ENCODE results near the gene AZIN2.

Gene AZIN2

GRCh38 chr1:33151116-33151515 is 70.2 kb downstream of the AZIN2 start:
- TF ChIP-seq CTCF (IDR thresholded peaks at IDR 0.05; ENCODE audit: borderline replicate concordance, extremely low read depth, low read length, poor library complexity, severe bottlenecking) (no peak), EZH2 (IDR thresholded peaks at IDR 0.05; ENCODE audit: borderline replicate concordance, low read depth, low read length, severe bottlenecking) (no peak)
- Histone ChIP-seq H4K20me1 (ENCODE audit: insufficient read depth, low read length) (no peaks in the 10 kb centered on the region; the same call in 1 of the 2 replicates), H3K4me2 (ENCODE audit: insufficient read depth, low read length) (no peak overlapping the region), H3K9ac (ENCODE audit: low read depth, low read length) (no peak overlapping the region), H3K4me1 (ENCODE audit: insufficient read depth, low read length) (peaks cover 19% of the 10 kb centered on the region), H3K27ac (ENCODE audit: low read length) (no peak overlapping the region), H3K27me3 (ENCODE audit: insufficient read depth, low read length, poor library complexity) (no peaks in the 10 kb centered on the region), H3K79me2 (ENCODE audit: insufficient read depth, low read length) (no peaks in the 10 kb centered on the region), H2AFZ (ENCODE audit: low read depth, low read length) (no peak overlapping the region), H3K4me3 (ENCODE audit: low read depth in 1 of 2, low read length in 2 of 2) (no peak overlapping the region), H3K36me3 (ENCODE audit: insufficient read depth, low read length) (peaks cover 26% of the 10 kb centered on the region), H3K9me3 (ENCODE audit: insufficient read depth, low read length, severe bottlenecking) (no peaks in the 10 kb centered on the region)
- DNase-seq, result no peak
- no peak for ATAC-seq (ENCODE audit: insufficient read depth, low read depth)

GRCh38 chr1:33152685-33153432 is 71.9 kb downstream of the AZIN2 start:
- H3K9me3 ChIP-seq (ENCODE audit: insufficient read depth, low read length, severe bottlenecking), result no peaks in the 10 kb centered on the region
- peak overlapping the region; percentile 28; the same call in 1 of the 2 replicates for H3K4me2 ChIP-seq (ENCODE audit: insufficient read depth, low read length)
- no peak overlapping the region for H3K4me3 ChIP-seq (ENCODE audit: low read depth in 1 of 2, low read length in 2 of 2)
- no peak for TF ChIP-seq CTCF (IDR thresholded peaks at IDR 0.05; ENCODE audit: borderline replicate concordance, extremely low read depth, low read length, poor library complexity, severe bottlenecking)
- TF ChIP-seq EZH2 (IDR thresholded peaks at IDR 0.05; ENCODE audit: borderline replicate concordance, low read depth, low read length, severe bottlenecking), result no peak
- H3K9ac ChIP-seq (ENCODE audit: low read depth, low read length), result peak overlapping the region; percentile 27
- no peaks in the 10 kb centered on the region for H3K27me3 ChIP-seq (ENCODE audit: insufficient read depth, low read length, poor library complexity)
- peaks cover 3% of the 10 kb centered on the region; the same call in 1 of the 2 replicates for H4K20me1 ChIP-seq (ENCODE audit: insufficient read depth, low read length)
- peak overlapping the region; percentile 82 for H3K27ac ChIP-seq (ENCODE audit: low read length)
- peaks cover 19% of the 10 kb centered on the region for H3K4me1 ChIP-seq (ENCODE audit: insufficient read depth, low read length)
- peaks cover 18% of the 10 kb centered on the region for H3K36me3 ChIP-seq (ENCODE audit: insufficient read depth, low read length)
- no peaks in the 10 kb centered on the region for H3K79me2 ChIP-seq (ENCODE audit: insufficient read depth, low read length)
- DNase-seq, result peak; percentile 89
- ATAC-seq (ENCODE audit: insufficient read depth, low read depth), result peak; percentile 99
- H2AFZ ChIP-seq (ENCODE audit: low read depth, low read length), result no peak overlapping the region

- DNase-seq (no peak), ATAC-seq (ENCODE audit: insufficient read depth, low read depth) (no peak)
- H3K4me2 ChIP-seq (ENCODE audit: insufficient read depth, low read length), result peak overlapping the region; percentile 28; the same call in 1 of the 2 replicates
- H3K79me2 ChIP-seq (ENCODE audit: insufficient read depth, low read length), result no peaks in the 10 kb centered on the region
- H3K27ac ChIP-seq (ENCODE audit: low read length), result peak overlapping the region; percentile 82
- no peaks in the 10 kb centered on the region for H3K9me3 ChIP-seq (ENCODE audit: insufficient read depth, low read length, severe bottlenecking)
- H2AFZ ChIP-seq (ENCODE audit: low read depth, low read length), result 0 out of 2 replicates have a peak overlapping the region, but pooled peaks have one; percentile 27
- TF ChIP-seq EZH2 (IDR thresholded peaks at IDR 0.05; ENCODE audit: borderline replicate concordance, low read depth, low read length, severe bottlenecking) (no peak), CTCF (IDR thresholded peaks at IDR 0.05; ENCODE audit: borderline replicate concordance, extremely low read depth, low read length, poor library complexity, severe bottlenecking) (no peak)
- H3K27me3 ChIP-seq (ENCODE audit: insufficient read depth, low read length, poor library complexity), result no peaks in the 10 kb centered on the region
- peaks cover 26% of the 10 kb centered on the region for H3K36me3 ChIP-seq (ENCODE audit: insufficient read depth, low read length)
- H3K4me1 ChIP-seq (ENCODE audit: insufficient read depth, low read length), result peaks cover 19% of the 10 kb centered on the region
- peak overlapping the region; percentile 27 for H3K9ac ChIP-seq (ENCODE audit: low read depth, low read length)
- H3K4me3 ChIP-seq (ENCODE audit: low read depth in 1 of 2, low read length in 2 of 2), result no peak overlapping the region
- peaks cover 3% of the 10 kb centered on the region; the same call in 1 of the 2 replicates for H4K20me1 ChIP-seq (ENCODE audit: insufficient read depth, low read length)
These were observed 72.7 kb downstream of the AZIN2 start for GRCh38 chr1:33153650-33154049.
